GM19395 (cell line): ENCODE measurements around the gene PARVG.

ENCODE experiments used
- ATAC-seq: cut with Tn5 transposase; IDR thresholded peaks from one replicate; pipeline ENCODE4 v1.9.1; 2021; ENCODE audit warnings: mild to moderate bottlenecking, moderate library complexity; ENCODE audit not compliant: unreplicated experiment

Gene PARVG

DNA sequence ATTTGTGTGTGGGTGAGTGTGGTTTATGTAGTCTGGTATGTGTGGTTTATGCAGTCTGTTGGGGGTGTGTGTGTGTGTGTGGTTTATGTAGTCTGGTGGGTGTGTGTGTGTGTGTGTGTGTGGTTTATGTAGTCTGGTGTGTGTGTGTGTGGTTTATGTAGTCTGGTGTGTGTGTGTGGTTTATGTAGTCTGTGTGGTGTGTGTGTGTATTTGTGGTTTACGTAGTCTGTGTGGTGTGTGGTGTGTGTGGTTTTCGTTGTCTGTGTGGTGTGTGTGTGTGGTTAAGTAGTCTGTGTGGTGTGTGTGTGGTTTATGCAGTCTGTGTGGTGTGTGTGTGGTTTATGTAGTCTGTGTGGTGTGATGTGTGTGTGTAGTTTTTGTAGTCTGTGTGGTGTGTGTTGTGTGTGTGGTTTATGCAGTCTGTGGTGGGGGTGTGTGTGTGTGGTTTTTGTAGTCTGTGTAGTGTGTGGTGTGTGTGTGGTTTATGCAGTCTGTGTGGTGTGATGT, 26.2 kb upstream of the PARVG start:
- ATAC-seq = no peak

DNA sequence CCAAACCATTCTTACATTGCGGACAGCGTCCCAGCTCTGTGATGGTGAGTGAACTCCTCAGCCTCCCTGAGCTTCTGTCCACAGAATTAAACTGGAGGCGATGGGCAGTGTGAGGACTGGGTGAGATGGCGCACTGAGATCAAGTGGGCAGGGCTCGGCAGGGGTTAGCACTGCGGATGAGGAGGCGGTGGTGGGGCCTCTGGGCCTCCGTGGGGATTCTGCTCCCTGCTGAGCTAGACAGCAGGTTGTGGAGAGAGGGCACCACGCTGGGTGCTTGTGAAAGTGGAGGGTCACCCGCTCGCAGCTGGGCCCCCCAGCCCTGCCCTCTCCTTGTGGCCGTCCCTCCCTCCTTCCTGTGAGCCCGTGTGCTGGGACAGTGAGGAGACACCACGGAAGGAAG, 25.6 kb upstream of the PARVG start:
- ATAC-seq = no peak

DNA sequence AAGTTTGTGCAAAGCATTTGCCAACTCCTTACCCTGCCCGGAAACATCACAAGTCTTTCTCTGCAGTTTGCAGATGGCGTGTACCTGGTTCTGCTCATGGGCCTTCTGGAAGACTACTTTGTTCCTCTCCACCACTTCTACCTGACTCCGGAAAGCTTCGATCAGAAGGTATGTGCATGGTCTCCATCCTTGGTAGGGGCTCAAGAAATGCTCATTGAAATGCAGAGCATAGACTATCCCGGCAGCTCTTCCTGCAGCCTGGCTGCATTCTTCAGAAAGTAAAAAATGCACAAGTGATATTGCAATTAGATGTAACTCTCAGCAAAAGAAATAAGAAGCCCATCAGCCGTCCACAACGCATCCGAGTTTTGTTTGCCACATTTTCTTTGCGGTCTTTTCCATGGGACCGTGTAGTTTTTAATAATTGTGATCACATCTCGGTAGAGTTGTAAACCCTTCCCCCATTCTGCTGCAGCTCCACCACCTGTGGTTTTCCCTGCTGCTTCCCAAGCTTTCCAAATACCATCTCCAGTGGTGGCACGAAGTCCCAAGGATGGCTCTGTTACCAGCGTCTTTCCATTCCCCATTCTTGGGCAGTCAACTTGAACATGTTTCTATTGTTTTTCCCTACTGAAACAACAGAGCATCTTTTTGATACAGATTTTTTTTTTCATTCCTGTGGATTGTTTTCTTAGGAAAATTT, 22.7 kb upstream of the PARVG start:
- no peak for ATAC-seq

DNA sequence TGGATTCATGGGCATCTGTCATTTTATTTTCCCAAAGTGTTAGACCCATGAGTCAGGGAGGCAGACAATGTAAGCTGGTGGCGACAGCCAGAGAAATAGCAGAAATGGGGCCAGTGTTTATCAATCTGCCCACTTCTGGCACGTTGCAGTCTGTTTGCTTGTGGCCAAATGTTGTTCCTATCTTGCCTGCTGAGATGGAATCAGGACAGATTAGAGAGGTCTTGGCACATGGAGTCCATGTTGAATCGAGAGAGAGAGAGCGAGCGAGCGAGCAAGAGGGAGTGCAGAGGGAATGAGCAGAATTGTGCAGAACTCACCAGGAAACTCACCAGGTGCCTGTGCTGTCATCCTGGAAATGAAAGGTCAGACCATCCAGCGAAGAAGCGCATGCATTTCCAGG, 21.9 kb upstream of the PARVG start:
- no peak for ATAC-seq

DNA sequence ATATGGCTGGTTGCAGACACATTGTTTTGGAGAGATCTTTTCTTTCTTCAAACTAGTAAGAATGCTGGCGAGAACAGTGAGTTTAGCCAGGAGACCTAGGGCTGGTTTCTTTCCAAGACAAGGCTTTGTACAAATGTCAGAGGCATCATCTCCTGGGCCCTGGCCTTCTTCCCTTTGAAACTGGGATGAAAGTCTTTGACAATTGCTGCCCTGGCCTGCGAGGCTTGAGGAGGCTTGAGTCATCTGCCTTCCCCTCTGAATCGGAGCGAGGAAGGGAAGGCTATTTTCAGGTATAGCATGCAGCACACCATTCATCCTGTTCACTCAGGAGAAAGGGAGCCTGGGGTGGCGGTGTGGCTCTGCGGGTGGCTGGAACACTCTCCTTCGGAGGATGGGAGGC, 21.5 kb upstream of the PARVG start:
- ATAC-seq = no peak

DNA sequence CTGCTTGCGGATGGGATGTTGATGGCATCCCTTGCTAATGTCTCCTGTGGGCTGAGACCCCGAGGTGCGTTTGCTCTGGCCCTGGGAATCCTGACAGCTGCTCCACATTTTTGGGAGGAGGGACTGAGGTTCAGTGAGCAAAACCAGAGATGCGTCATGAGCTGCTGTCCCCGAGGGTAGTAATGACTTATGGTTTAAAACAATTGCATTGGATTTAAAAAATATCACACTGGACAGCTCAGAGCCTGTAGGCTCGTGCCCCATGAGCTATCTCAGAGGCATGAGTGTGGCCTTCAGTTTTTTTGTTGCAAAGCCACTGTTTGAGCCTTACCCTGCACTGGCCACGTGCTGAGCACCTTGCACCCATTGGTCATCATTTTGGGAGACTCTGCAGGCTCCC, 20.9 kb upstream of the PARVG start:
- no peak for ATAC-seq

DNA sequence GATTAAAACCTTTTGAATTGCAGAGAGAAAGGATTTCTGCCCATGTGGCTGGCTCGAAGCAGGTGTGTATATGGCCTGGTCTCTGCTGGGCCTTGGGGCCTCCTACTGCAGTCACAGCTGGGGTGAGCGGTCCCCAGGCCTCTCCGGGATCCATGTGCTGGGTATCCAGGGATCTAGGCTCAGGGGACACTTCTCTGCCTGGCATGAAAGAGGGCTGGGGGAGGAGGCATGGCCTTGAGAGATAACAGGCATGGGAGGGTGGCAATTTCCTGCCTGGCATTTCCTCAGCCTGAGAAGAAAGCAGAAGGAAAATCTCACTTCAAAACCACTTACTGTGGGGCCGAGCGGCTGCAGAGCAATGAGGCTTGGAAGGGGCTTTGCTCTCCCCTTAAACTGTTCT, 20.3 kb upstream of the PARVG start:
- ATAC-seq = no peak

DNA sequence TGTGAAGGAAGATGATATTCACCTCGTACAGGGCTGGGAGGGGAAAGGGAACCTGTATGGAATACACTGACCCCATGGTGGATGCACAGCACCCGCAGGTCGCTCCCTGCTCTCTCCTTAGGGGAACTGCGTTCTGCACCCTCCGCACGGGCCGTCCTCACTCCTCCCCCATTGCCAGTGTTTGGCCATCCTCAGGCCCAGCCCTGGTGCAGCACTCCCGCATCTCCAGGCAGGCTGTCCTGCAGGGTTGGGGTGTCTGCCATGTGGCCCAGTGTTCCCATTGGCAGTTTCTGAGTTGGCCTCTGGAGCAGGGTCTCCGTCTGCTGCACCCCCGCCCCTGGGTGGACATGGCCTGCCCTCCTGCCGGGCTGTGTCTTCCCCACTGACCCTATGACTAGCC, 19.1 kb upstream of the PARVG start:
- ATAC-seq = no peak

DNA sequence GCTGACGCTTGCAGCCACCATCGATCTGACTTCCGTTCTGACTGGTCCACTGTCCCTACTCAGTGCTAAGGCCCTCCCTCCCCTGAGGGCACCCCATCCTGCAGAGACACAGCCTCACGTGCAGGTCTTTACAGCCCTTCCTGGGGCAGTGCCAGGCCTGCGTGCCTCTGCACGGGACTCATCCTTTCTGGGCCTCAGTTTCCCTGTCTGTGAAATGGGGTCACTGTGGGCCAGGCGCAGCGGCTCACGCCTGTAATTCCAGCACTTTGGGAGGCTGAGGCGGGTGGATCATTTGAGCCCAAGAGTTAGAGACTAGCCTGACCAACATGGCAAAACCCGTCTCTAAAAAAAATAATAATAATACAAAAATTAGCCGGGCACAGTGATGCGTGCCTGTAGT, 17.8 kb upstream of the PARVG start:
- no peak for ATAC-seq

DNA sequence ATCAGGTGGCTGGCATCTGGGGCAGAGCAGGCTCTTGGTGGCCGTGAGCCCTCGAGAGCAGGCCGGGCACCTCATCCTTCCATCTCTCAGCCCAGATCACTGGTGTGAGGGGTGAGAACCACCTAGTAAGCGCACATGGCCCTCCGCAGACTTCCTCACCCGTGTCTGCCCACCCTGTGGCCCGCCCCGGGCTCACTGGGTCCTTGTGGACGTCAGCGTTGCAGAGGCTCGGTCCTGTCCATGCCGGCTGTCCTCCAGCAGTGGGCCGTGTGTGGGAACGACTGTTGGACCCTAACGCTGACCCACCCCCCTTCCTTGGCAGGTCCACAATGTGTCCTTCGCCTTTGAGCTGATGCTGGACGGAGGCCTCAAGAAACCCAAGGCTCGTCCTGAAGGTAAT, 17.2 kb upstream of the PARVG start:
- ATAC-seq = no peak

DNA sequence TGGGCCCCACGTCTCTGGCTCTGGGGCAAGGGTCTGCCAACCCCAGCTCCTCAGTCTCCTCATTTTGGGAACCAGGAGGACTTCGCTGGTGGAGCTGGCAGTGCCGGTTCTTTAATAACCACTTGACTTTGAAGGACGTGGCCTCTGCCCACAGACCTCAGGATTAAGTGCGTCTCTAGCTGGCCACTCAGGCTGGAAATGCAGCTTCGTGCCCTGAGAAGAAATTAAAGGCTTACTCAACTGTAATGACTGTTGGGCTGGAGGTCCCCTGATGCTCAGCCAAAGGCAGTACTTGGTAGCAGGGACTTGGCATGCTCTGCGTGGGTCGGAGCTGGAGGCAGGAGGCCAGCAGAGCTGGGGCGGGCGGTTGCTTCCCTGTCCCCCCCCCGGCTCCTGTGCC, 16.7 kb upstream of the PARVG start:
- ATAC-seq = no peak

DNA sequence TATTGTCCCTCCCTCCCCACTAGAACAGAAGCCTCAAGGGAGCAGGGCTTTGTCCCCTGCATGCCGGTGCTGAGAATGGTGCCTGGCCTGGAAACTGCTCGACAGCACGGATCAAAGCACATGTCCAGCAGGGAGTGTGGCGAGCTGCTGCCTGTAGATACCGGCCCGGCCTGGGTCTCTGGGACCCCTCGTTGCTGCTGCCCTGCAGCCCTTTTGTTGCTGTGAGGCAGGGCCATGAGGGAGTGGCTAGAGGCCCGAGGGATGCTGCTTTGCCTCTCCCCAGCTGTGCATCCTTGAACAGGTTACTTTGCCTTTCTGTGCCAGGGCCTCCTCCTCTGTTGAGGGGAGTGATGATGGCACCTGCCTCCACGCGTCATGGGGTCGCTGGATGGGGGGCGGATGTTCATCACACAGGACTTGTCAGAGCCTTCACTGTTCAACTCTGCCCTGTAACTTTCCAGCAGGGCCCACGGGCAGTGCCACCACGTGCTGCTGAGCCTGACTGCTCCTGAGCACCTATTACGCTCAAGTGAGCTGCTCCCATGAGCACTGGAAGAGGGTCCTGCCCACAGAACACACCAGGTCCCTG, 15.3 kb upstream of the PARVG start:
- no peak for ATAC-seq

DNA sequence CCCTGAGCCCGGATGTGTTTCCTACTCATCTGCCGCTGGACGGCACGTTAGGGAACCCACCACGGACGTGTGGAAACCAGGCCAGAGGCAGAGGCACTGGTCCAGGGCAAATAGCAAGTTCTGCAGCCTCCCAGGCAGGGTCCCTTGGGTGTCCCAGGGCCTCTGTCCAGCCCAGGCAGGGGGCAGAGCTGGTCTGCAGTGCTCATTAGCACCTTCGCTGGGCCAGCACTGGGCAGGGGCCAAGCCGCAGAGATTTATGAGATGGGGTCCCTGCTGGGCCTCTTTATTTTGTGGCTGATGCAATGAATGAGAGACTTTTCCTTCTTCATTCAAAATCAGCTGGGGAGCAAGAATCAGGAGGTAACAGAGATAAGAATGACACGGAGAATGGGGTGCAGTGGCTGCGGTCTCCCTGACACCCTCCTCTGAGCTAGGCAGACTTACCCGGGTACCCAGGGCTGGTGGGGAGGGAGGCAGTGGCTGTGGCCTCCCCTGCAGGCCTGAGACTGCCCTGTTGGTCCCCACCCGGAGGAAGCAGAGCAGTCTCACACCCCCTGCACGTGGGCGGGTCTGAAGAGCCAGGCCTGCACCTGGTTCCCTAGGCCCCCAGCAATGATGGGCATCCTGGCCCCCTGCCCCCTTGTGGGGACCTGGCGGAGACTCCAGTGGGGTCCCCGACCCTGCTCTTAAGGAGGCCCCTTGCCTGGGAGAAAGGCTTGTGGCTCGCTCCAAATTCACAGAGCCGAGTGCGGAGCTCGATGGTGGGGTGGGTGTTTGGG, 14.0 kb upstream of the PARVG start:
- ATAC-seq = no peak

DNA sequence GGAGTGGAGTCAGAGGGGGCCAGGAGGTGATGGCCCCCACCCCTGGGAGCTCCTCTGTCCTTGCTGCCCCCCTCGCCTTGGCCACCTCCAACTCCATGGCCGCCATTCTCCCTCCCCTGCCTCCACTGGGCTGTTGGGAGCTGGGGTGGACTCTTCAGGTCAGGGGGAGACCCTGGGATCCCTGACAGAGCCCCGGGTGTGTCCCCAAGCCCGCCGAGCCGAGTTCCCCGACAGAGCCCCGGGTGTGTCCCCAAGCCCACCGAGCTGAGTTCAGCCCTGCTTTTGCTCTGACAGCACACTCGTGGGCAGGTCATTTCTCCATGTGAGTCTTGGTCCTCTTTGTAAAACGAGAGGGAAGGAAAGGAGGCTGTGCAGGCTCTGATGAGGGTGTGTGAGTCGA, 13.2 kb upstream of the PARVG start:
- ATAC-seq = no peak

DNA sequence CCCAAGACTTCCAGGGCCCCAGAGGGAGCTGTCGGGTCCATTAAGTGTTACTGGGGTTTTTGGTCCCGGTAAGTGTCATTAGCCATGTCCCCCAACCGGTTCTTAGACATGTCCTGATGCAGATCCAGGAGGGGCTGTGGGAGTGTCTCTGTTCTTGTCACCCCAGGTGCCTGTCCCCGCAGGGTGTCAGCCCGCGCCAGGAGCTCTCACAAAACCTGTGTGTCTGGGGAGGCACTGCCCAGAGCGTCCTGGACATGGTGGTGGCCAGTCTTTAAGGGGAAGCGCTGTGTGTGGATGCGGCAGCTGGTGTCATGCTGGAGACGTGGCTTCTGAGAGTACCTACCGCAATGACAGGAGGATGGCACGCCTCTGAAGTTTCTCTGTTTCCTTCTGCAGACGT, 12.5 kb upstream of the PARVG start:
- no peak for ATAC-seq

DNA sequence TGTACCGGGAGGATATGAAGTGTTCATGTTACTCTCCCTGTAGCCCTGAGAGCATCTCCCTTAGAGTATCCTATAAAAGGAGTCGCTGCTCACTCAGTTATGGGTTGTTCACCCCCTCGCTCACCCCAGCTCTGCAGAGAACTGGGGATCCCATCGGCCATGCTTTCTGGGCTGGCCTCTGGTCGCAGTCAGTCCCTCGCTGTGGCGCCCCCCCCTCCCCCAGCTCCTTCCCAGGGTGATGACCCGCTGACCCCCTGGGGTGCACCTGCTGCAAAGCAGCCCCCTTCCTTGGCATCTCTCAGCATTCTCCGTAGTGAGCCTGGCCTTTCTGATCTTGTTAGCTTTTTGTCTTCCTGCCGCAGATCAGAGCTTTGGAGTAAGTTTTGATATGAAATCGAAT, 10.3 kb upstream of the PARVG start:
- ATAC-seq = no peak

DNA sequence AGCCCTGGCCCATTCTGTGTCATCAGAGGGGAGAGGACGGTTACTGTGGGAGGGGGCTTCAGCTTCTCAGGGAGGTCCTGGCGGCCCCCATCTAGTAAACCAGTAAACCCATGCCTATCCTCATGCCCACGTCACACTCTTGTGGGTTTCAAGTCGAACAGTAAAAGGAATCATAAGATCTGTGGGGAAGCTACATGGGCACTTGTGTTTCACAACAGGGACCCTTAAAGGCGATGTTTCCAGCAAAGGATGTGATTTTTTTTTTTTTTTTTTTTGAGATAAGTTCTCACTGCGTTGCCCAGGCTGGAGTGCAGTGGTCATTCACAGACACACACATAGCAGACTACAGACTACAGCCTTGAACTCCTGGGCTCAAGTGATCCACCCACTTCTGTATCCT, 9.2 kb upstream of the PARVG start:
- ATAC-seq = no peak

DNA sequence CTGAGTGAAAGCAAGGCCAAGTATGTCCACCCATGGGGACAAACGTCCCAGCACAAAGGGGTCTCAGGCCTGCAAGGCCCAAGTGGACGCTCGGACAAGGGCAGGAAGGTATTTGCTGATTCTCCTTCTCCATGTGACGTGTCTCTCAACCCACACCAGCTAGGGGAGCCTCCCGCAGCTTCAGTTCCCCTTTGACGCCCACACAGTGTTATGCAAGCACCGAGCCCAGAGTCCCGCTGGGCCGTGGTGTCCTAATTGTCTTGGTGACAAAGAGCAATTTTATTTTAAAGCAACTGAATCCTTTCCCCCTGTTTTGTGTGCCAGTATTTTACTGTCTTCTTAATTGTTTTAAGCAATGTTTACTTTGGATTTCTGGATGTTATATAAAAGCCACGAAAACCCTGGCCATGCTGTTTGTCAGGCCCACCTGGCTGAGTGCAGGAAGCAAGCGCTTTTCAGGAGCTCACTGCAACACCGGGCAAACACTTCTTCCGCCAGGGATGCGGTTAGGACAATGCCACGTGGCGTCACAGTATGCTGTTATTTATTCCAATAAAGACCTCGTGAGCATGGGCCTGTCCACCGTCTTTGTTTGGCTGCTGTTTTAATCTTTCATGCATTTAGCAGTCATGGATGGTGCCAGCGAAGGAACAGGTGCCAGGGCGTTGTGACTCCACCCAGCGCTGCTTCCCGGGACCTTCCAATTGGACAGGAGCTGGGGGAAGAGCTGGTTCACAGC, 8.2 kb upstream of the PARVG start:
- no peak for ATAC-seq

DNA sequence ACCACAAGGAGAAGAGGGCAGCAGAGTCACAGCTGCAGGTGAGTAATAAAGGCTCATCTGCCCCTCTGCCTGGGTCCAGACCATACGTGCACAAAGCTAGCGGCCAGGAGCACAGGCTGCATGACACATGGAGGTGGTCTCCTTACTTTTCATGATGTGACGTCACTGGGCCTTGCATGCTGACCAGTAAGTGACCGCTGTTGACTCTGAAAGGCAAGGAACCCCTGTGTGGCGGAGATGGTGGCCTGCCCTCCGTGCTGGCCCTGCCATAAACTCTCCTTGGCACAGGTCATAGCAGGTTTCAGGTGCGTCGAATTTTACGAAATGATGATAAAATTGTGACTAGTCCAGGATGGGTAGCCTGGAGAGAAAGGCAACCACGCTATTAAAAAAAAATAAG, 7.6 kb upstream of the PARVG start:
- no peak for ATAC-seq

DNA sequence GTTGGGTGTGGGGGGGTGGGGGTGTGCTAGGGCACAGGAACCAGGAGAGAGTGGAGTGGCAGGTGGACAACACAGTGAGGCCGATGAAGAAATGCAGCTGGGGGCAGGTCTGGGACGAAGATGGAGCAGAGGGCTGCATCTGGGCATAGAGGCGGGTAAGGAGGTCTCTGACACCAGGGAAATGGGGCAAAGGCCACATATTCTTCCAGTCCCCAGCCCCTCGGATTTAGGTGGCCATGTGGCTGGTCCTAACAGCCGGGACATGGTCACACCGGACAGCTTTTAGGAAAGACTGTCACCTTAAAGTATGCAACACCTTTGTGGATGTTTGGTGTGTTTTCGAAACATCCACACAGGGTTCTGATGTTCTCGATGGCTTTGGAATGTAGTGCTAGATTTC, 5.0 kb upstream of the PARVG start:
- ATAC-seq = no peak

DNA sequence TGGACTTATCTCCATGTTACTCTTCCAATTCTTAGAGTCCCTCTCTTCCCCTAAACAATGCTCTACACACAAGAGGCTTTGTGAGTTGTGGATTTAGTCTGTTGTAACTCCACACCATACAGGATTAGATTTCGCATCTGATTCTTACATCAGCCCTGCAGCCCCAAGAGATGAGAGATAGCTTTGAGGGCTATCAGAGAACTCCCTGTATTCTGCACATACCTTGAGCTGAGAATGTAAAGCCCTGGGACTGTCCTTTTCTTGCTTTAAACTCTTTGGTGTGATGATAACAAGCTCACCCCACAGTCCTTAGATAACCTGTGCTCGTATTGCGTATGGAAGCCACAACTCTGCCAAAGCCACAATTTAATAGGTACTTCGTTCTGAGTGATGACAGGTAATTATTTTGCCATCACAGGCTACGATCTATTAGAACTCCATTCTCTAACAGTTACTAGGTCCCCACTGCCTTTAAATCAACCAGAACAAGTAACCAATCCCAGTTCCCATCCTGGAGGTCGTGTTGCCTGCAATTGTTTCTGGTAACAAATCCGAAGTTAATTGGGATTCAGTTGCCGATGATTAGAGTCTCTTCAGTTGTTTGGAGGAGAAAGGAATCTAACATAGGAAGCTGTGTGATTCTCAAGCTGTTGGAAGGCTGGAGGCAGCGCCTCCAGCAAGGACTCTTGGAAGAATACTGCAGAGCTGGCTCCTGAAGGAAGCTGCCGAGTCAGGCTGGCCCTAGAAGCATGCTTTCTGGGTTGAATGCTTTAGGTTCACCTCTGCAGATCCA, 1.3 kb upstream of the PARVG start:
- no peak for ATAC-seq
